DOHH2 (cell line): ENCODE results near the gene CCNYL1.
A peak's percentile ranks its signal among the peaks of the same experiment; 100 is the strongest.

ENCODE experiments used
- H3F3A ChIP-seq: fragments of 200-600 bp; sonication (generic), shearing (Covaris generic); 2 replicates; pipeline ENCODE4 v1.6.0; 2016; ENCODE audit warnings: antibody characterized with exemption, mild to moderate bottlenecking; ENCODE audit not compliant: control insufficient read depth, insufficient read depth
- H3K27ac ChIP-seq: fragments of 200-600 bp; sonication (generic); 2 replicates; pipeline ENCODE4 v1.5.1; 2014; ENCODE audit warnings: low read depth, mild to moderate bottlenecking, low read length, moderate library complexity
- H3K27me3 ChIP-seq: fragments of 200-600 bp; sonication (generic); 2 replicates; pipeline ENCODE4 v1.6.1; 2014; ENCODE audit warnings: mild to moderate bottlenecking, low read length, mixed read lengths; ENCODE audit not compliant: control insufficient read depth
- H3K36me3 ChIP-seq: fragments of 200-600 bp; sonication (generic); 2 replicates; pipeline ENCODE4 v1.6.1; 2014; ENCODE audit warnings: mild to moderate bottlenecking, low read length, moderate library complexity, mixed read lengths; ENCODE audit not compliant: control insufficient read depth
- H3K4me1 ChIP-seq: fragments of 200-600 bp; sonication (generic); 2 replicates; pipeline ENCODE4 v1.6.1; 2014; ENCODE audit warnings: mild to moderate bottlenecking, low read length, mixed read lengths; ENCODE audit not compliant: control insufficient read depth
- H3K4me2 ChIP-seq: fragments of 200-600 bp; sonication (generic); 2 replicates; pipeline ENCODE4 v1.6.0; 2014; ENCODE audit warnings: mild to moderate bottlenecking, low read length, moderate library complexity
- H3K4me3 ChIP-seq: fragments of 200-600 bp; sonication (generic); 2 replicates; pipeline ENCODE4 v1.5.1; 2014; ENCODE audit warnings: mild to moderate bottlenecking, low read length, mixed read lengths
- H3K79me2 ChIP-seq: fragments of 200-600 bp; sonication (generic); 2 replicates; pipeline ENCODE4 v1.6.1; 2014; ENCODE audit warnings: mild to moderate bottlenecking, low read length, mixed read lengths; ENCODE audit not compliant: control insufficient read depth
- H3K9me2 ChIP-seq: fragments of 200-600 bp; sonication (generic); replicated peaks from 2 replicates; pipeline ENCODE4 v1.6.1; 2014; ENCODE audit warnings: mild to moderate bottlenecking, low read length, mixed read lengths; ENCODE audit not compliant: control insufficient read depth
- H3K9me3 ChIP-seq: fragments of 200-600 bp; sonication (generic); 2 replicates; pipeline ENCODE4 v1.6.1; 2014; ENCODE audit warnings: antibody characterized with exemption, low read length, mixed read lengths; ENCODE audit not compliant: control insufficient read depth, insufficient read depth
- H4K20me1 ChIP-seq: fragments of 200-600 bp; sonication (generic); 2 replicates; pipeline ENCODE4 v1.6.0; 2014; ENCODE audit warnings: low read depth, mild to moderate bottlenecking, antibody characterized with exemption, low read length, moderate library complexity; ENCODE audit not compliant: control insufficient read depth, insufficient read depth
- EZH2phosphoT487 ChIP-seq: fragments of 200-600 bp; sonication (generic); IDR thresholded peaks from 2 replicates; pipeline ENCODE4 v1.6.1; 2017; ENCODE audit warnings: borderline replicate concordance, mild to moderate bottlenecking, antibody characterized with exemption, low read length, moderate library complexity, mixed read lengths
- TF ChIP-seq, protein P1 (sequence below): fragments of 200-600 bp; sonication (generic); IDR thresholded peaks from one replicate; pipeline ENCODE4 v1.5.1; 2014; ENCODE audit warnings: antibody characterized with exemption, mild to moderate bottlenecking, low read depth, low read length; ENCODE audit not compliant: poor library complexity, severe bottlenecking

The CCNYL1 gene

DNA sequence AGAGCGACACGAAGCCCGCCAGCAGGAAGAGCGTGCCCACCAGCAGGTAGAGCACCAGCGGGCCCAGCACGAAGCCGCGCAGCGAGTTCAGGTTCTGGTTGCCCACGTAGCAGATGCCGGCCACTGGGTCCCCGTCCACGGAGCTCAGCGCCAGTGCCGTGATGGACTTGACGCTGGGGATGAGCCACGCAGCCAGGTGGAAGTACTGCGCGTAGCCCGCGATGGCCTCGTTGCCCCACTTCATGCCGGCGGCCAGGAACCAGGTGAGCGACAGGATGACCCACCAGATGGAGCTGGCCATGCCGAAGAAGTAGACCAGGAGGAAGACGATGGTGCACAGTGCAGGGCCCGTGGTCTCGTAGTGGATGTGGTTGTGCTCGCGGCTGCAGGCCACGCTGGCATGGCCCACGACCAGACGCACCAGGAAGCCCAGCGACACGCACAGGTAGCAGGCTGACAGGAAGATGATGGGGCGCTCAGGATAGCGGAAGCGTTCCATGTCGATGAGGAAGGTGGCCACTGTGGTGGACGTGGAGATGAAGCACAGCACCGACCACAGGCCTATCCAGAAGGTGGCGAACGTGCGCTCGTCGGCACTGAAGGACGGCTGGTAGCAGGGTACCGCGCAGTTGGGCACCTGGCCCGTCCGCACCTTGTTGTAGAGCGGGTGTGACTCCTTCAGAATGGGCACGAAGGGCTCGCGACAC, 56.2 kb downstream of the CCNYL1 start:
- peaks cover 3% of the 10 kb centered on the region; the same call in 1 of the 2 replicates for H3F3A ChIP-seq
- H3K4me2 ChIP-seq = peak overlapping the region; percentile 87
- no peaks in the 10 kb centered on the region for H3K9me2 ChIP-seq
- H3K27ac ChIP-seq = no peak overlapping the region
- H3K36me3 ChIP-seq = no peaks in the 10 kb centered on the region
- H3K79me2 ChIP-seq = no peaks in the 10 kb centered on the region
- H3K4me3 ChIP-seq = peak overlapping the region; percentile 73
- H3K27me3 ChIP-seq = peaks cover 72% of the 10 kb centered on the region
- no peaks in the 10 kb centered on the region for H4K20me1 ChIP-seq
- peaks cover 38% of the 10 kb centered on the region for H3K4me1 ChIP-seq
- TF ChIP-seq, protein P1, sequence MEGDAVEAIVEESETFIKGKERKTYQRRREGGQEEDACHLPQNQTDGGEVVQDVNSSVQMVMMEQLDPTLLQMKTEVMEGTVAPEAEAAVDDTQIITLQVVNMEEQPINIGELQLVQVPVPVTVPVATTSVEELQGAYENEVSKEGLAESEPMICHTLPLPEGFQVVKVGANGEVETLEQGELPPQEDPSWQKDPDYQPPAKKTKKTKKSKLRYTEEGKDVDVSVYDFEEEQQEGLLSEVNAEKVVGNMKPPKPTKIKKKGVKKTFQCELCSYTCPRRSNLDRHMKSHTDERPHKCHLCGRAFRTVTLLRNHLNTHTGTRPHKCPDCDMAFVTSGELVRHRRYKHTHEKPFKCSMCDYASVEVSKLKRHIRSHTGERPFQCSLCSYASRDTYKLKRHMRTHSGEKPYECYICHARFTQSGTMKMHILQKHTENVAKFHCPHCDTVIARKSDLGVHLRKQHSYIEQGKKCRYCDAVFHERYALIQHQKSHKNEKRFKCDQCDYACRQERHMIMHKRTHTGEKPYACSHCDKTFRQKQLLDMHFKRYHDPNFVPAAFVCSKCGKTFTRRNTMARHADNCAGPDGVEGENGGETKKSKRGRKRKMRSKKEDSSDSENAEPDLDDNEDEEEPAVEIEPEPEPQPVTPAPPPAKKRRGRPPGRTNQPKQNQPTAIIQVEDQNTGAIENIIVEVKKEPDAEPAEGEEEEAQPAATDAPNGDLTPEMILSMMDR = no peak
- no peak for TF ChIP-seq EZH2phosphoT487
- H3K9me3 ChIP-seq = no peaks in the 10 kb centered on the region

DNA sequence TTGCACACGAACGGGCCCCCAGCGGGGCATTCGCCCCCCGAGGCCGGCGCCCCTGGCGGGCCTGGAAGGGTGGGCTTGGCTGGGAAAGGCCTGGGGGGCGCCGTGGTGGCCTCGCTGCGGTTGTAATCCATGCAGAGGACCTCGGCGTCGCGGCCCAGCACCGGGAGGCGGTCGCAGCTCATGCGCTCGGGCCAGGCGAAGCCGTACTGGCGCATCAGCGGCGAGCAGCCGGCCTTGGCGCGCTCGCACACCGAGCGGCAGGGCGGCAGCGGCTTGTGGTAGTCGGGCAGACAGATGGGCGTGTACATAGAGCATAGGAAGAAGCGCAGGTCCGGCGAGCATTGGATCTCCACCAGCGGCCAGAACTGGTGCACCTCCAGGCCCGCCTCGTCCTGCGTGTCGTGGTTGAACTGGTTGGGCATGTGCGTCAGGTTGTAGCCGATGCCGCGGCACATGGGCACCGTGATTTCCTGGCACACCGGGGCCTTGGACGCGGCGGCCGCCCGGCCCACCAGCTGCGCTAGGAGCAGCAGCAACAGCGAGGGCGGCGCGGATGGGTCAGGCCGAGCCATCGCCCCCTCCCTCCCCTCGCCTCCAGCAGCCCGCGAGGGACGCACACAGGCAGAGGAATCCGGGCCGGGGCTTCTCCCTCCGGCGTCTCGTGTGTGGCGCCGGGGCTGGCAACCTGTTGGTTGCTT, 56.9 kb downstream of the CCNYL1 start:
- Histone ChIP-seq H3K36me3 (no peaks in the 10 kb centered on the region), H3K4me3 (peak overlapping the region; percentile 73), H3F3A (peaks cover 3% of the 10 kb centered on the region; the same call in 1 of the 2 replicates), H4K20me1 (no peaks in the 10 kb centered on the region), H3K4me1 (peaks cover 38% of the 10 kb centered on the region), H3K4me2 (peak overlapping the region; percentile 87), H3K79me2 (no peaks in the 10 kb centered on the region), H3K9me3 (no peaks in the 10 kb centered on the region), H3K27me3 (peaks cover 70% of the 10 kb centered on the region), H3K9me2 (no peaks in the 10 kb centered on the region), H3K27ac (no peak overlapping the region)
- TF ChIP-seq, protein P1 = no peak
- no peak for TF ChIP-seq EZH2phosphoT487

DNA sequence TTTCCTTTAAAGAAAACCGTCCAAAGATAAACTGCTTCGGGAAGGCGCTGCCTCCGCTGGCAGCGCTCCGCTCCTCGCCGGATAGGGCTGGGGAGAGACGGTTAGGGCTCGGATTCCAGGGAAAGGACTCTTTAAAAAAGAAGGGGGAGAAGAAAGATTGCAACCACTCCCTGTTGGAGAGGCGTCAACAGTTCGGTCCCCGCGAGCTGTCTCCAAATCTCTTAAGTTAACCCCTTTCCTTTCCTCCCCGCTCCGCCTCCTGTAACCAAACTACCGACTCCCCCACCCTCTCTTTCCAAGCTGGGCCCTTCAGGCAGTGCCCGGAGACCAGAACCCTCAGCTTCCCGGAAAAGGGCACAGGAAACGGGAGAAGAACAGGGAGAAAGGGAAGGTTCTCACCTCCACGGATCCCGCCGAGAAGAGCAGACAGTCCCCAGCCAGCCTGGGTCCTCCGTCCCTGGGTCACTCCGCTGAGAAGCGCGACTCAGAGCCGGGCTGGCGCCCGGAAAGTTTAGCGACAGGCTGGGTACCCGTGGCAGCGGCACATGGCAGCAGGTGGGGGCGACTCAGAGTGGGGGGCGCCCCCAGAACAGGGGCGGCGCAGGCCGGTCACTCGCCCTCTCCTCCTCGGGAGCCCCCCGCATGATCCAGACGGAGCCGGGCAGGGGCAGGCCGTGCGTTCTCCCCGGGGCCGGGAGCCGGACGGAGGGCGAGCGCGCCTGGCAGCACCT, 57.6 kb downstream of the CCNYL1 start:
- peaks cover 3% of the 10 kb centered on the region; the same call in 1 of the 2 replicates for H3F3A ChIP-seq

More for the DNA sequence above, 57.6 kb downstream of the CCNYL1 start:
- Histone ChIP-seq H3K27ac (no peak overlapping the region), H3K9me2 (no peaks in the 10 kb centered on the region), H3K9me3 (no peaks in the 10 kb centered on the region), H3K4me2 (peak overlapping the region; percentile 87), H3K36me3 (no peaks in the 10 kb centered on the region), H4K20me1 (no peaks in the 10 kb centered on the region), H3K4me3 (peak overlapping the region; percentile 73), H3K79me2 (no peaks in the 10 kb centered on the region), H3K27me3 (peaks cover 65% of the 10 kb centered on the region), H3K4me1 (peaks cover 37% of the 10 kb centered on the region)
- TF ChIP-seq, protein P1 = no peak
- no peak for TF ChIP-seq EZH2phosphoT487
